ENCODE data around the gene MFF. TPM values are rescaled to one million over a fixed set of nuclear protein-coding genes. Genes with fewer than 3 reads are reported as not detected.

MFF gene
- total RNA-seq, 4 donors from 2014 or later = 94.5 to 151 (median 131) TPM

GRCh38 chr2:227366769-227367426 lies 41.8 kb downstream of the MFF start:
- in situ Hi-C loops (cut with MboI; ENCODE audit: low sequenced_read_pairs in 4 of 4) = no loop called here
- DNase-seq (no peak), ATAC-seq (no peak)
- Histone ChIP-seq H3K36me3 (no peaks in the 10 kb centered on the region), H3K9me3 (no peaks in the 10 kb centered on the region), H3K27ac (no peak overlapping the region), H3K4me3 (no peak overlapping the region), H3K27me3 (no peaks in the 10 kb centered on the region), H3K4me1 (no peaks in the 10 kb centered on the region)
- intact Hi-C loops (cut with DNase I; ENCODE audit: low total_unique reads) = no loop called here
- TF ChIP-seq POLR2A (IDR thresholded peaks at IDR 0.05) = no peak
- TF ChIP-seq, protein P1, sequence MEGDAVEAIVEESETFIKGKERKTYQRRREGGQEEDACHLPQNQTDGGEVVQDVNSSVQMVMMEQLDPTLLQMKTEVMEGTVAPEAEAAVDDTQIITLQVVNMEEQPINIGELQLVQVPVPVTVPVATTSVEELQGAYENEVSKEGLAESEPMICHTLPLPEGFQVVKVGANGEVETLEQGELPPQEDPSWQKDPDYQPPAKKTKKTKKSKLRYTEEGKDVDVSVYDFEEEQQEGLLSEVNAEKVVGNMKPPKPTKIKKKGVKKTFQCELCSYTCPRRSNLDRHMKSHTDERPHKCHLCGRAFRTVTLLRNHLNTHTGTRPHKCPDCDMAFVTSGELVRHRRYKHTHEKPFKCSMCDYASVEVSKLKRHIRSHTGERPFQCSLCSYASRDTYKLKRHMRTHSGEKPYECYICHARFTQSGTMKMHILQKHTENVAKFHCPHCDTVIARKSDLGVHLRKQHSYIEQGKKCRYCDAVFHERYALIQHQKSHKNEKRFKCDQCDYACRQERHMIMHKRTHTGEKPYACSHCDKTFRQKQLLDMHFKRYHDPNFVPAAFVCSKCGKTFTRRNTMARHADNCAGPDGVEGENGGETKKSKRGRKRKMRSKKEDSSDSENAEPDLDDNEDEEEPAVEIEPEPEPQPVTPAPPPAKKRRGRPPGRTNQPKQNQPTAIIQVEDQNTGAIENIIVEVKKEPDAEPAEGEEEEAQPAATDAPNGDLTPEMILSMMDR (IDR thresholded peaks at IDR 0.05 in 4 of 5, conservative IDR thresholded peaks at IDR 0.05 in 1 of 5) = no peak

DNA sequence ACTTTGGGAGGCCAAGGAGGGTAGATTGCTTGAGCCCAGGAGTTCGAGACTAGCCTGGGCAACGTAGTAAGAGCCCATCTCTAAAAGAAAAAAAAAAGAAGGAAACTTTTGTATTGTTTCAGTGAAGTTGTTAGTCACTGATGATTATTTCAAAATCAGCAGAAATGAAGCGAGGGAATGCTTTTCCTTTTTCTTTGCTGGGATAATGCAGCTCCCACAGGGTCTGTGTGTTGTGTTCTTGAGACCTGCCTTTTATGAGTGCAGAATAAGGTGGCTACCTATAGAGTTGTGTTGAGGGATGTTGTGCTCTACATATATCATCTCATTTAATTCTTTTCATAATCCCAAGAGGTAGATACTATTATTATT lies 42.4 kb downstream of the MFF start:
- Histone ChIP-seq H3K27ac (no peak overlapping the region), H3K27me3 (no peaks in the 10 kb centered on the region), H3K4me1 (no peaks in the 10 kb centered on the region), H3K9me3 (no peaks in the 10 kb centered on the region), H3K36me3 (no peaks in the 10 kb centered on the region), H3K4me3 (no peak overlapping the region)
- no peak for TF ChIP-seq POLR2A (IDR thresholded peaks at IDR 0.05)
- TF ChIP-seq, protein P1 (IDR thresholded peaks at IDR 0.05 in 4 of 5, conservative IDR thresholded peaks at IDR 0.05 in 1 of 5) = no peak
- no peak for DNase-seq
- in situ Hi-C loops (cut with MboI; ENCODE audit: low sequenced_read_pairs in 4 of 4) = no loop called here
- no peak for ATAC-seq
- intact Hi-C loops (cut with DNase I; ENCODE audit: low total_unique reads) = no loop called here

DNA sequence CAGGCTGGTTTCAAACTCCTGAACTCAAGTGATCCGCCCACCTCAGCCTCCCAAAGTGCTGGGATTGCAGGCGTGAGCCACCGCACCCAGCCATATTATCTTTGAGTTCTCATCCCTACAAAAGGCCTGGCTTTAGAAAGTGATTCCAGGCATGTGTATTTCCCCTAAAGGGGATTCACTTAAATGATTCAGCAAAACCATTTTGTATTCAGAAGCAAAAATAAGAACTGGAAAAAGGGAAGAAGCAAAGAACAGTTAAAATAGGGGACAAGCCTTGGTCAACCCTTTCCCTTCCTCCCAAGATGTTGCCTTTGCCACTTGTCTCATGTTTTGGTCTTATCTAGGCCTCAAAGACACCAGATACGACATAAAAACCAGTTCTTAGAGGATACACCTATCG lies 43.5 kb downstream of the MFF start:
- DNase-seq = no peak
- no peaks in the 10 kb centered on the region for H3K36me3 ChIP-seq
- TF ChIP-seq, protein P1 (IDR thresholded peaks at IDR 0.05 in 4 of 5, conservative IDR thresholded peaks at IDR 0.05 in 1 of 5) = no peak
- no peak for TF ChIP-seq POLR2A (IDR thresholded peaks at IDR 0.05)
- H3K27ac ChIP-seq = no peak overlapping the region
- H3K4me3 ChIP-seq = no peak overlapping the region
- no peaks in the 10 kb centered on the region for H3K9me3 ChIP-seq
- H3K4me1 ChIP-seq = no peaks in the 10 kb centered on the region
- no peaks in the 10 kb centered on the region for H3K27me3 ChIP-seq
- in situ Hi-C loops (cut with MboI; ENCODE audit: low sequenced_read_pairs in 4 of 4) = no loop called here
- intact Hi-C loops (cut with DNase I; ENCODE audit: low total_unique reads) = no loop called here
- no peak for ATAC-seq

- intact Hi-C loops (cut with DNase I; ENCODE audit: low total_unique reads) = no loop called here
- Histone ChIP-seq H3K4me1 (no peaks in the 10 kb centered on the region), H3K9me3 (no peaks in the 10 kb centered on the region), H3K36me3 (no peaks in the 10 kb centered on the region), H3K27me3 (no peaks in the 10 kb centered on the region), H3K4me3 (no peak overlapping the region), H3K27ac (no peak overlapping the region)
- DNase-seq (no peak), ATAC-seq (no peak)
- TF ChIP-seq, protein P1 (IDR thresholded peaks at IDR 0.05 in 4 of 5, conservative IDR thresholded peaks at IDR 0.05 in 1 of 5) = no peak
- no peak for TF ChIP-seq POLR2A (IDR thresholded peaks at IDR 0.05)
- in situ Hi-C loops (cut with MboI; ENCODE audit: low sequenced_read_pairs in 4 of 4) = no loop called here
Measured at GRCh38 chr2:227370092-227370491, 45.0 kb downstream of the MFF start.

GRCh38 chr2:227370791-227371312 lies 45.8 kb downstream of the MFF start:
- ATAC-seq = peak in 1 of 2 donors; percentile 21
- DNase-seq = peak; percentile 8 to 28
- Histone ChIP-seq H3K4me3 (no peak overlapping the region), H3K27ac (no peak overlapping the region), H3K9me3 (no peaks in the 10 kb centered on the region), H3K27me3 (no peaks in the 10 kb centered on the region), H3K36me3 (no peaks in the 10 kb centered on the region), H3K4me1 (no peaks in the 10 kb centered on the region)
- in situ Hi-C loops (cut with MboI; ENCODE audit: low sequenced_read_pairs in 4 of 4) (no loop called here), intact Hi-C loops (cut with DNase I; ENCODE audit: low total_unique reads) (no loop called here)
- TF ChIP-seq POLR2A (IDR thresholded peaks at IDR 0.05) = no peak
- TF ChIP-seq, protein P1 (IDR thresholded peaks at IDR 0.05 in 4 of 5, conservative IDR thresholded peaks at IDR 0.05 in 1 of 5) = no peak

Data from gastrocnemius medialis (tissue), 4 donors.